Stromal cell of bone marrow (primary cell): ENCODE measurements around the gene CCNL2.
"Not testable (repeated sequence)": the region's sequence is repeated elsewhere in the genome, so short reads cannot be mapped to it uniquely, and the experiment has no call there.

Experiments
- DNase-seq: peaks from one replicate; pipeline ENCODE4 v3.0.0-alpha.2; 2012; ENCODE audit warnings: low read depth

Gene CCNL2

DNA sequence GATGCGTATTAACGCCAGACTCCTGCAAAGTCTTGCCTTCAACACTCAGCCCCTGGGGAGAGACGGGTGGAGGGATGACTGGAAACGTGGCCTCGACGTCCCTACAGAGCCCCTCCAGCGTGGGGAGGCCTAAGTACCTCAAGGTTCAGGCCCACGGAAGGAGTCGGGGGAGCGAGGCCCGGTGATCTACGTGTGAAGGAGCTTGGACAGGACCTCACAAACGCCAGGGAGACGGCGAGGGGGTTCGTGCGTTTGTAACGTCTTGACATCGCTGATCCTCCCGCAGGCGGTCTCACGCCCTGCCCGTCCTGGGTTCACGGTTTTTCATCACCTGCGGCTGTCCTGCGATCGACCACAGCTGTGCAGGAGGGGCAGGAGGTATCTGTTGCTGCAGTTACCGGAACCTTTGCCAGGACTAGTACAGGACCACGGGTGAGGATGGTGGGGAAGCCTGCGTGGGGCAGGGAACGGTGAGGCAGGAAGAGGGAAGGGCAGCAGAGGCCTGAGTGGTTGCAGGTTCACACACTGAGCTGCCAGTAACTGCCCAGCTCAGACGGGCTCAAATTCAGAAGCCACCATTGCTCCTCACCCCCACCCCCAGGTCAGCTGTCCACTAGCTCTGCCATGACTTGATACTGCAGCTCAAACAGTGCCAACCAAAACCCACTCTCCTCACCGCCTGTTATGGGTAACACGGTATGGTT is 889 bp upstream of the CCNL2 start:
- no peak for DNase-seq

DNA sequence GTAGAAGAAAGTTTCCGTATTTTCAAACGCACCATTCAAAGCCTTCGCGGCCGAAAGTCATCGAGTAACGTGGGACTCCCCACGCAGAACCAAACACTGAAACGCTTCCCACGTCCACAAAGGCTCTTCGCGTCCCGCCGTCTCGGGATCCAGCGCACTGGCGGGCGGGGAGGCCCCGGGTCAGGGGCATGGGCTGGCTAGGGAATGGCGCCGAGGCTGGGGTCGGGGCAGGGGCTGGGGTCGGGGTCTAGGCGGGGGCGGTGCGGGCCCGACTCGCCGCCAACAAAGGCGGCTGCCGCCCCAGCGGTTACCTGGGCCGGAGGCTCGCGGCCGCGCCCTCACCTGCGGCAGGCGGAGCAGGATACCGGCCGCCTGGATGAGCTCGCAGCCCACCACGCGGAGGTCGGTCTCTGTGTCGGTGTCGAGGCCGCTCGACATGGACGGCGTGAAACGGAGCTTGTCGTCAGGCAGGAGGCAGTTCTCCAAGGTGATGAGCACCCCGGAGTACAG is 403 bp downstream of the CCNL2 start:
- DNase-seq = no peak

DNA sequence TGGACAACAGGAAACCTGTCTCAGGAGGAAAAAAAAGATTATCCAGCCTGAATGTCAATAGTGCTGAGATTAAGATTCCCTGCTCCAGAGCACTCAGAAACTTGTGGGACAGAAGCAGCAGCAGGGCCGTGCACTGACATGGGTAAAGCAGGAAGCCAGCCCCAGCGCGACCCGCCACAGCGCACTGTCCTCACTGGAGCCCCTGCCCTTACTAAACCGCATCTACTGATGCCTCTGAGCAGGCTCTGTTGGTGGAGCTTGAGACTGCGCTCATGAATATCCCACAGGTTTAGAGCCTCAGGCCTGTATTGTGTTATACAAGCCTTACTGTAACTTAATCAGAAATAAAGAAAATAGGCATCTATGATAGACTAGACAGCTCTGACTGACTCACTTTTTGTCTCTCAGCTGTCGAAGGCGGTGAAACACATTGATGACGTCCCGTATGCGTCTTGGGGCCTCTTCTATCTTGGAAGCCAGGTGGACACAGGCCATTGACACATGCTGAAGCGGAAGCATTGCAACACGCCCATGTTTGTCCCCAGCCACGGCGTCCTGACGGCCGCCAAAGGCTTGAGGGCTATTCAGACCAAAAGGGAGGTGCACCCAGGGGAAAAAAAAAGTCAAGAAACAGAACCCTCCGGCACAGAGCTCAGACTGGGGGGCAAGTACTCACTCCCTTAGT is 1.2 kb downstream of the CCNL2 start:
- no peak for DNase-seq

DNA sequence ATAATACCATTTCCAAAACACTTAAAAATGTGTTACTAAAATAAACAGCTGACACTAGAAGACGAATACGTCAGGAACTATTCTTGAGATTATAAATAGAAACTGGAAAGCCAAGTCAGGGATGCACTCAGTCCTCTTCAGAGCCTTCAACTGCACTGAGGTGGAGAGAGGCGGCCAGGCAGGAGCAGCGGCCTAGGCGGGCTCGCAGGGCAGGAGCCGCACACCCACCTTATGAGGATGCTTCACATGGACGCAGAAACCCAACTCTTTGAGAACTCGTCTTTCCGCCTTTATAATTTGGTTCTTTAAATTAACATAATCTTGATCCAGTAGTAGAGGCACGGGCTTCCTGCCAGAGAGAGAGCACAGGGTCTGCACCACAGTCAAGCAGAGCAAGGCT is 4.0 kb downstream of the CCNL2 start:
- no peak for DNase-seq

DNA sequence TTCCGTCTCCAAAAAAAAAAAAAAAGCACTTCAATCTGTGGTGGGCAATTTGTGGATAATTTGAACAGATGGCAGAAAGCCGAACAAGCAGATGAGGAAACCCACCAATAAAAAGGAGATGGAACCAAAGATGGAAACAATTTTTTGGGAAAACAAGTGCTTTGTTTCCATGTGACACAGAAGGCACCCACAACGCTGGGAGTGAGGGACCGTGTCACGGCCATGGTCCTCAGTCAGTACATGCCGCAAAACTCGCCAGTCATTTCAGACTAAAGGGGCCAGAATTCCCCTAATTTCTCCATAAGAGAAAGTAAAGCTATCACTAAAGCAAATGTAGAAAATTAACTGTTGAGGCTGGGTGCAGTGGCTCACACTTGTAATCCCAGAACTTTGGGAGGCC is 5.0 kb downstream of the CCNL2 start:
- no peak for DNase-seq

DNA sequence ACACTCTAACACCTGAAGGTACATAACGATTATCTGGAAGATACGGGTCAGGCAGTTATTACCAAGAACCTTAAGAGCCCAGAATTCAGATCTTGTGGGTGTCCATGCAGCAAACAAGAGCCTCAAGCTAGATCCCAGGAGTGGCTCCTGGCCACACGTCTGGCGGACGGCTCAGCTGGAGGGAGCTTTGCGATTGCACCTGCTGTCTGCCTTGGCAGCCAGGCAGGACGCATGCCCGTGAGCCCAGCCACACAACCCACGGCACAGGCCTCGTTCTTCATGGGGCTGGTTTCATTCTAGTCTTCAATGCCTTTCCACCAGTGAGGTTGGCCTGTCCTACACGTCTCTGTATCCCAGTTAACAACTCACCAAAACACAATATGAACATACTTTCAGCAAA is 5.7 kb downstream of the CCNL2 start:
- DNase-seq = no peak

DNA sequence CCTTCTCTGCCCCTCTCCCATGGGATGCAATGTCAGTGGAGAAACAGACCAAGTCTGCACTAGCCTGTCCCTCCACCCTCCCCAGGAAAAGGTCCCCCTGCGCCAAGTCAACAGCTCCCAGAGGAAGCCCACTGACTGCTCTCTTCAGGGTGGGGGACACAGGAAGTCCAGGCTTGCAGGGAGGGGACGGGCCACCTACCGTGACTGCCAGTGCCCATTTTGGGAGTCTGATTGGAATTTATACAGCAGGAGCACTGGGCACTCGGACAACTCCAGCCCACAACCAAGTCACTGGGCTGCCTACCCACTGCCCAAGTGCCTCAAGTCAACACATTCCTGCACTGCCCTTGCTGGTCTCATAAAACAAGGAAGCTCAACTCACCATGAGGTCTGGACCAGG is 6.1 kb downstream of the CCNL2 start:
- no peak for DNase-seq

DNA sequence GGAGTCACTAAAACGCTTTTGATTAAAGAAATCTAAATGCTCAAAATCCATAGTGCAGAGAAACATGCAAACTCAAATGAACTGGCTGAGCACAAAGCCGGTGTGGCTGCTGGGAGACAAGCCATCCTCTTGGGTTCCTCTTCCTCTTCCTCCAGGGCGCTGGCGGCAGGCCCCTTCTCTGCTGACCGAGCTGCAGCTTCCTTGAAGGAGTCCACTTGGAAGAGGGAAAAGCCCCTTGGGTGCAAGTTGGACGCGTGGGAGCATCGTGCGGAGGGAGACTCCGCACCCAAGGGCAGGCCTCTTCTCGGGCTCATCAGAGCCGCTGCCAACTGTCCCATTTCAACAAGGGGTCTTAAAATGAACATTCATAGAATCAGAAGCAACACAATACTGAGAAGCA is 7.9 kb downstream of the CCNL2 start:
- no peak for DNase-seq

DNA sequence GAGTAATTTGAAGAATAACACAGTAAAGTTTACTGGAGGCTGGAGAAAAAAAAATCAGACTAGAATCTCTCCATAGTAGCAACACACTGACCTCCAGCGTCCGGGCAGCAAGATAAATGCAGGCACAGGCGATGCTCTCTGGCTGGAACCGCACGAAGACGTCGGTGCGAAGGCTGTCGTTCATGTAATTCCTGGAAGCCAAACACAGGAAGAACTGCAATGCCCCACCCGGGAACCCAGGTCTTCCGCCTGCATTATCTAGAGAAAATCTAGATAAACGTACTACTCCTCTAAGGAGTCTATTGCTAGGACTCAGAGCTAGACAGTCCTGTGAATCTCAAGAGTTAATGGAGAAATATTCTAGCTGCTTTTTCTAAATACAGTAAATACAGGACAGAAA is 8.5 kb downstream of the CCNL2 start:
- DNase-seq = no peak

DNA sequence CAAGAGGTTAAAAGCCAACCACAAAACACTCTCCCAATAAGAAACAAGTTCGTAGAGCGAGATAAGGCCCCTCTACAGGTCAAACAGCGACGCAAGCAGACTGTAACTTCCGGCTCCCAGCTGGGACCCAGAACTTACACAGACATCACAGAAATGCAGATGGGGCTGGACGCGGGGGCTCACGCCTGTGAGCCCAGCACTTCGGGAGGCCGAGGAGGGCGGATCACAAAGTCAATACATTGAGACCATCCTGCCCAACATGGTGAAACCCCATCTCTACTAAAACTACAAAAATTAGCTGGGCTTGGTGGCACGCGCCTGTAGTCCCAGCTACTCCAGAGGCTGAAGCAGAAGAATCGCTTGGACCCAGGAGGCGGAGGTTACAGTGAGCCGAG is 11.1 kb downstream of the CCNL2 start:
- no peak for DNase-seq

DNA sequence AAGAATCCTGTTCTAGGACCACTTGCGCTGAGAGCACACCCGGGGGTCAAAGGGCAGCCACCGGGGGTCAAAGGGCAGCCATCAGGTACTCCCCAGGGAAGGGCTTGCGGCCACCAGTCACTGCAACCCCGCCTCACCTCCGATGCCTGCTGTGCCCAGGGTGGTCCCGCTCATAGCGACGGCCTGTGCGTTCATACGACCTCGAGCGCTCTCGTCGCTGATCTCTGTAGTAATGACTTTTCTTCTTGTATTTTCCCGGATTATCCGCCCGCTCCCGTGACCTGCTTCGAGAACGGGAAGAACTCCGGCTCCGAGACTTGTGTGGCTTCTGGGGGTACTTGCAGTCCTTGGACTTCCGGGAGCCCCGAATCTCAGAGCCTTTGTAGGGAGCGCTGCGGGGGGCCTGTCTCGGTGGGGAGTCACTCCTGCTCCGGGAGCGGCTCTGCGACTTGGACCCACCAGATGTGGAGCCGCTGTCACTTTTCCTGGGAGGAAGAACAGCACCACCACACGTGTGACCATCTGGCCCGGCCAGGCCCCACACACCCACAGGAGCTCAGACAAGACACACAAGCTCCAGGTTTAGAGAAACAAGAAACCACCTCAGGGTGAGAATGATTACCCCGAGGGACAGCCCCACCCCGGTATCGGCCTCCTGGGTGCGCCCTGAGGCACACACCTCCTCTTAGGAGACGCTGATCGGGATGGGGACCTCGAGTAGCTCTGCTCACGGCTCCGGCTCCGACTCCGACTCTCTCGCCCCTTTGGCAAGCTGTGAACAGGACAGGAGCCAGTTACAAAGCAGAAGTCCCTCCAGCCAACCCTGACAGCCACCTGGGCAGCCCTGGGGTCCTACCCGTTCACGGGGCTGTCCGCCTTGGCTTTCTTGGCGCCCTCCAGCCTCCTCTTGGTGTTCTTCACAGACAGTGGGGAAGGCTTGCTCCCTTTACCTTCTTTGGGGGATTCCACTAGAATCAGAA is 11.7 kb downstream of the CCNL2 start:
- no peak for DNase-seq

DNA sequence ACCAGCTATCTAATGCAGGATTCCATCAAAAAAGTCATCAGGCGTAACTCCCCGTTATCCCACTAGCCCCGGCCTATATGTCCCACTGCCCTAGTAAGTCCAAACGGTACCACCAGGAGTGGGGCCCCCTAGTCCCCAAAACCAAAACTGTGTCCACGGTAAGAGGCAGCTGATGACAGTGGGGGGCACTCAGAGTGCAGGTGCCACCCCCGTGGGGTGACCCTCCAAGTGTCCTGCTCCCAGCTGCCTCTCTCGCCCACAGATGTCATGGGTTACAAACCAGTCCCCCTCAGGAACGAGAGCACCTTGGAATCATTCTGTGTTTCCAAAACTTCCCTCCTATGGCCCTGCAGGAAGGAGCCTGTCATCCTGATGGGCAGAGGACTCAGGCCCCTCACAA is 13.2 kb downstream of the CCNL2 start:
- DNase-seq = no peak

DNA sequence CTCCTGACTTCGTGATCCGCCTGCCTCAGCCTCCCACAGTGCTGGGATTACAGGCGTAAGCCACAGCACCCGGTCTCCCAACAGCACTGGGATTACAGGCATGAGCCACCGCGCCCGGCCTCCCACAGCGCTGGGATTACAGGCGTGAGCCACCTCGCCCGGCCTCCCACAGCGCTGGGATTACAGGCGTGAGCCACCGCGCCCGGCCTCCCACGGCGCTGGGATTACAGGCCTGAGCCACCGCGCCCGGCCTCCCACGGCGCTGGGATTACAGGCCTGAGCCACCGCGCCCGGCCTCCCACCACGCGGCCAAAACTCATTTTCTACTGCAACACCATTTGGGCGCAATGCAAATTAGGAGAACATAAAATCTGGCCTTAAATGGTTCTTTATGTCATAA is 13.8 kb downstream of the CCNL2 start:
- not testable (repeated sequence) for DNase-seq

DNA sequence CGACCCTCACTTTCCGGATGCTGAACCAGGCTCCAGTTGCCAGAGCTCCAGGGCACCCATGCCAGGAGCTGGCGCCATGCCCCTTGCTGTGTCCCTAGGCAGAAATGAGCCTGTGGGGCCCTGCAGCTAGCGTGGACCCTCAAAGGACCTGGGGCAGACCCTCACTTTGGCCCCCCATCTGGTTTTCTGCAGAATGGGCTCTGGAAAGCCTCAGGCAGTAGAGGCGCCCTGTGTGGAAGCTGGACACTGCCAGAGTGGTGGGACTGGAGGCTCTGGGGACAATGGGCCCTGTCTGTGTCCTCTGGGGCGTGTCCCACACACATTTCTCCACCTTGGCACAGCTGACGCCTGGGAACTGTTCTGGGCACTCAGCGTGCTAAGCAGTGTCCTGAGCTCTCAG is 17.8 kb downstream of the CCNL2 start:
- DNase-seq = no peak

DNA sequence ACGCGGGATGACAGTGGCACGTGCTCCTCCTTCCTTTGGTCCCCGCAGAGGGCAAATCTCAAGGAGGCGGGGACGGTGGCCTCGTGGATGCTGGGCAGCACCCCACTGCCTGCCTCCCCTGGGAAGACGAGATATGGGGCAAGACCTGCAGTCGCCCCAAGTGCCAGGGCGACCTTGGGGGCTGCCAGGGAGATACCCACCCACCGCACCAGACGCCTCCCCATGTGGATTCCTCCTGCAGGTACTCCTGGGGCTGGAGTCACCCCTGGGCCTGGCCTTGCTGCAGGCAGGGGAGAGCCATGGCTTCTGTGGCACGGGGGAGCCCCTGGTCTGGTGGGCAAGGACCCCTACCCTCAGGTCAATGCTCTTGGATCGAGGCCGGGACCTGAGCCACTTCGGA is 18.3 kb downstream of the CCNL2 start:
- no peak for DNase-seq

DNA sequence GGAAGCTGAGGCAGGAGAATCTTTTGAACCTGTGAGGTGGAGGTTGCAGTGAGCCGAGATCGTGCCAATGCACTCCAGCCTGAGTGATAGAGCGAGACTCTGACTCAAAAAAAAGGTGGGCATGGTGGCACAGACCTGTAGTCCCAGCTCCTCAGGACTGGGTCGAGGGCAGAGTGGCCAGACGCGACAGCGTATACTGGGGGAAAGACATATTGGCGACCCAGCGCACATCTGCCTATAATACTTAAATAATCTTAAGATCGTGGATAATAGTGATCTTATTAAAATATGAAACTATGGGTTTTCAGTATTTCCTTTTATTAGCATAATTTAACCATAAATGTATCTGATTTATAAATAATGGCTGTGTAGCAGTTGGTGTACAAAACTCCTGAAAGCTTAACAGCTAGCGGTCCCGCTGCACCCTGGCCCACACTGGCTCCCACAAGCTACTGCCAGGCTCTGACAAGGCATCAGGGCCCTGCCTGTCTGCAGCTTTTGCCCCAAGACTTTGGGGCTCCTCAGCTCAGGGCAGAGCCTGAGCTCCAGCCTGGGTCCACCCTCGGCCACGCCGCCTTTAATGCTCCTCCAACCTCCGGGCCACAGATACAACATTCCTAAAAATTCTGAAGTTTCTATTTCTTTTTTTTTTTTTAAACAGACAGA is 21.5 kb downstream of the CCNL2 start:
- DNase-seq = no peak

DNA sequence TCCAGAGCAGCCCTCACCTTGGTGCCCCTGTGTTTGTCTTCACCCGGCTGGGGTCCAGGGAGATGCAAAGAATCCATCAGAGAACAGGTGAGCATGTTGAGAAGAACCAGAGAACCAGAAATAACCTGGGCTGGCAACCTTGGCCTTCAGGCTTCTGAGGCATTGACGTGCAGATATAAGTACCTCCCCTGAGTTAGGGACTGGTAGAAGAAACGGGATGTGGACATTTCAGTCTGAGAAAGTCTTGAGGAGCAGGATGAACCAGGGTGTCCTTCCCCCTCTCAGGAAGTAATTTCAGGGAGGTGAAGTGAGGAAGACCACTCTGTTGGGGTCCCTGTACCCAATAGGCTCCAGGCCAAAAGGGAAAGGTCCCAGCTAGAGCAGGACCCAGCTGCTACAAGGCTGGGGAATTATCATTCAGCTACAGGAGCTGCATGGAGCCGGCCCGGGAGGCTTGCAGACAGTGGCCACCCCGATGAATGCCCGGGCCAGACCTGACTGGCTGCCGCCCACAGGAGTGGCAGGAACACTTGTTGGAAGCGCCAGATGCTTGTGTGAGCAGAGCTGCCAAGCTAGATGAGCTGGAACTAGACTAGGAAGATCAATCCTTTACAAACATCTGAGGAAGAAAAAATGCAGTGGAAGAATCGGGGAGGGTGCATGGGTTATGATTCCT is 22.4 kb downstream of the CCNL2 start:
- DNase-seq = no peak

DNA sequence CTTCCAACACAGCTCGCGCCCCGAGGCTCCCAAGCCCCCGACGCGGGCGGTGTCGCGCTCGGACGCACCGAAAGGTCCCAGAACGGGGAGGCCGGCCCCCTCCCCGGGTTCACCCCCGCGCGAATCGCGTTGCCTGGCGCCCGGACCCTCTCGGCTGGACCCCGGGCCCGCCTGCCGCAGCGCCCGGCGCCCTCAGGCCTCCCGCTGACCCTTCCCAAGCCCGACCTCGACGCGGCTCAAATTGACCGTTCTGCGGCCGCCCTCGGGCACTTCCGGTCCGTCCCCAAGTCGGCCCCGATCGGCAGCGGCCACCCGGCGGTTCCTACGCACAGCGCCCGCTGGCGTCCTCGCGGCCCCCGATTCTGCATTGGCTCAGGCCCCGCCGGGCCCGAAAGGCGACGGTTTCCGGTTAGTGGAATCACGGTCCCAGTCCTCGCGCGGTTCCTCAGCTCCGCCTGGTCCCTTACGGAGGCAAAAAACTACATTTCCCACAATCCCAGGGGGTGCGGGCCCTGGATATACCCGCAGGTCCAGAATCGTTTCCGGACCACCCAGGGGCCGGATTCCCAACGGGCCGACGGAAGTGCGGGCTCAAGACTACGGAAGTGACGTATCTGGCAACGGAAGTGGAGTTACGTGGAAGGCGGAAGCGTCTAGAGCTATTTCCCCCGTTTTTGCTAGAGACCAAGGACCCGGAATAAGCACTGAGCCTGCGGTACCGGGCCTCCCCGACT is 24.0 kb downstream of the CCNL2 start, which contains the start of gene AURKAIP1:
Gene AURKAIP1 (minus strand): TSS at position 279 of the 734 bp plus-strand sequence. CDS start 451 bp downstream, outside the sequence.
- peak; percentile 100 for DNase-seq

DNA sequence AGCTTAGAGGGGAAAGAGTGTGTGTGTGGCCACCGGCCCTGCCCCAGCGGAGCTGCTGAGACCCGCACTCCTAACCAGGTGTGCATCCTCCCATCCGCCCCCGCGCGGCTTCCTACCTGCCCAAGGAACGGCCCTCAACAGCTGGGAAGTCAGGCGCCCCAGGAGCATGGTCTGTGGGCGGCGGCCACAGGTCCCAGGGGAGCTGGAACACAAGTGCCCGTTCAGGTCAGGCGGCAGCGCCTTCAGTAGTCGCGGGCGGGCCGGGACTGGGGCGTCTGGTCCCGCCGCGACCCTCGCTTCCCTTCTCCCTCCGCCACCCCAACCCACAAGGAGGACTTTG is 24.6 kb downstream of the CCNL2 start:
- no peak for DNase-seq

DNA sequence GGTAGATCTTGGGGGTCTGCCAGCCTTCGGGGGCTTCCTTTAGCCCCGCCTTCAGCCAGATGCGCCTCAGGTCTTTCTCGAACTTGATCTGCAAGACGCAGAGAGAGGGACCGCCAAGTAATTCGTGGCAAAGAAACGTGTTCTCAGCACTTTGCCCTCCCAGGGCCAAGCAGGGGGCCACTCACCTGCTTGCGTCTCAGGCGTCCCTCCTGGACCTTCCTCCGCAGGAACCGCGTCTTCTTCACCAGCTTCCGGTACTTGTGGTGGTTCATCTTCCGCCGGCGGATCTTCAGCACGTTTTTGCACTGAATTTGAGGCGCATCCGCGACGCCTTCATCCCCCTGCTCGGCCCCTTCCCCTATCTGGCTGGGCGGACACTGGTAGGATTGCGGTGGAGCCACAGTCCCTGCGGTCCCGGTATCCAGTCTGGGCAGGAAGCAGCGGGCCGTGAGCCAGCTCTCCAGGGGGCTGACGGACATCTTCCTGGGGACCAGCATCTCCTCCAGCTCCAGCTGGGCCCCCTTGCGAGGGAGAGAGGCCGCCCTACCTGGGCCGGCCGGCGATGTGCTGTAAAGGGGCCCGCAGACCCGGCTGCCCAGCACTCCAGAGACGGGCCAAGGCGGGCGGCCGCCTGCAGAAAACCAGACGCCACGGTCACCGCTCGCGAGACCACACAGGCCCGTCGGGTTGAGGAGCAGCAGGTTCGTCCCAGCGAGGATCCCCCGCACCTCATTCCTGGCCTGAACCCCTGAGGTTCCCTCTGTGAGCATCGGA is 25.1 kb downstream of the CCNL2 start:
- DNase-seq = no peak
